ENCODE measurements around the gene ARMC9. TPM values are rescaled to one million over a fixed set of nuclear protein-coding genes. Genes with fewer than 3 reads are reported as not detected.

Gene ARMC9
- total and polyA plus RNA-seq, 3 donors from 2014 or later, result 35.0 to 49.7 (median 47.5) TPM

GRCh38 chr2:231241755-231242507 is 43.5 kb downstream of the ARMC9 start:
- TF ChIP-seq POLR2A (IDR thresholded peaks at IDR 0.05), result no peak
- TF ChIP-seq CTCF (IDR thresholded peaks at IDR 0.05), result no peak
- no peaks in the 10 kb centered on the region for H3K9me3 ChIP-seq
- H3K27me3 ChIP-seq, result no peaks in the 10 kb centered on the region
- H3K4me3 ChIP-seq, result no peak overlapping the region
- H3K27ac ChIP-seq, result no peak overlapping the region
- no peaks in the 10 kb centered on the region for H3K36me3 ChIP-seq (ENCODE audit: low read depth, missing control alignments)
- WGBS, 2 donors, result 49 to 60% methylated on average over 7 of the region's 7 CpGs
- intact Hi-C loops (cut with DNase I; ENCODE audit: low total_unique reads), result no loop called here
- H3K4me1 ChIP-seq, result no peaks in the 10 kb centered on the region
- DNase-seq, result peak; percentile 66

GRCh38 chr2:231243866-231244265 is 45.4 kb downstream of the ARMC9 start:
- H3K27me3 ChIP-seq, result no peaks in the 10 kb centered on the region
- H3K36me3 ChIP-seq (ENCODE audit: low read depth, missing control alignments), result no peaks in the 10 kb centered on the region
- H3K4me3 ChIP-seq, result no peak overlapping the region
- no peaks in the 10 kb centered on the region for H3K4me1 ChIP-seq
- H3K9me3 ChIP-seq, result no peaks in the 10 kb centered on the region
- intact Hi-C loops (cut with DNase I; ENCODE audit: low total_unique reads), result no loop called here
- WGBS, 2 donors, result 71 to 80% methylated on average over 7 of the region's 7 CpGs
- no peak for DNase-seq
- no peak overlapping the region for H3K27ac ChIP-seq
- TF ChIP-seq CTCF (IDR thresholded peaks at IDR 0.05), result no peak
- no peak for TF ChIP-seq POLR2A (IDR thresholded peaks at IDR 0.05)

GRCh38 chr2:231244382-231245248 is 46.2 kb downstream of the ARMC9 start:
- Histone ChIP-seq H3K27me3 (no peaks in the 10 kb centered on the region), H3K27ac (no peak overlapping the region), H3K4me3 (no peak overlapping the region), H3K36me3 (ENCODE audit: low read depth, missing control alignments) (no peaks in the 10 kb centered on the region), H3K9me3 (no peaks in the 10 kb centered on the region), H3K4me1 (no peaks in the 10 kb centered on the region)
- no peak for DNase-seq
- intact Hi-C loops (cut with DNase I; ENCODE audit: low total_unique reads), result no loop called here
- TF ChIP-seq CTCF (IDR thresholded peaks at IDR 0.05), result no peak
- no peak for TF ChIP-seq POLR2A (IDR thresholded peaks at IDR 0.05)
- WGBS, 2 donors, result 91 to 92% methylated on average over 15 of the region's 15 CpGs

GRCh38 chr2:231245249-231246094 is 47.0 kb downstream of the ARMC9 start:
- 76 to 86% methylated on average over 14 of the region's 14 CpGs for WGBS, 2 donors
- Histone ChIP-seq H3K36me3 (ENCODE audit: low read depth, missing control alignments) (no peaks in the 10 kb centered on the region), H3K4me1 (no peaks in the 10 kb centered on the region), H3K27me3 (no peaks in the 10 kb centered on the region), H3K9me3 (no peaks in the 10 kb centered on the region), H3K27ac (no peak overlapping the region), H3K4me3 (no peak overlapping the region)
- DNase-seq, result no peak
- TF ChIP-seq CTCF (IDR thresholded peaks at IDR 0.05) (no peak), POLR2A (IDR thresholded peaks at IDR 0.05) (no peak)
- intact Hi-C loops (cut with DNase I; ENCODE audit: low total_unique reads), result no loop called here

Measured in testis (tissue), 3 donors.